H1 (cell line): ENCODE results near the gene MRGPRX2. TPM values are rescaled to one million over a fixed set of nuclear protein-coding genes. Genes with fewer than 3 reads are reported as not detected.

Experiments
- CHD2 ChIP-seq: IDR thresholded peaks from 2 replicates; pipeline ENCODE4 v1.6.1; 2012; ENCODE audit warnings: low read length, improper control_type of control experiment
- EGR1 ChIP-seq: IDR thresholded peaks from 2 replicates; pipeline ENCODE4 v1.6.1; 2011; ENCODE audit warnings: low read depth, low read length, borderline replicate concordance
- GTF2F1 ChIP-seq: IDR thresholded peaks from 2 replicates; pipeline ENCODE4 v1.6.1; 2012; ENCODE audit warnings: low read depth, low read length, improper control_type of control experiment, borderline replicate concordance
- POU5F1 ChIP-seq: IDR thresholded peaks from 2 replicates; pipeline ENCODE4 v1.6.1; 2011; ENCODE audit warnings: low read depth, mild to moderate bottlenecking, low read length, moderate library complexity
- polyA plus RNA-seq, 7 experiments: library from polyadenylated mRNA; depleted of rRNA in 3 of 7; stranded (reverse) in 5 of 7; unstranded in 2 of 7; fragments of >200 nt in 5 of 7; fragments of 200-250 nt in 2 of 7; gene quantifications; 1 replicate in 5 of 7; 2 replicates in 1 of 7; 4 replicates in 1 of 7; pipeline versions ENCODE4 v1.2.1 to v1.2.3, GENCODE V29; 2011 to 2013; ENCODE audit warnings: missing spikeins in 2 of 7, mixed read lengths in 2 of 7
- total RNA-seq: library from RNA; stranded (reverse); fragmentation: NEBNext Ultra II Directional; extraction: Animal tissue kit (Norgen Biotek cat#: 25700); gene quantifications from 2 replicates; pipeline ENCODE4 v1.2.1, GENCODE V29; 2021

Gene MRGPRX2
- total and polyA plus RNA-seq, 2 of the 8 experiments (the other 6 are each of a cell fraction or from before 2014, with no cell fraction given): not detected

DNA sequence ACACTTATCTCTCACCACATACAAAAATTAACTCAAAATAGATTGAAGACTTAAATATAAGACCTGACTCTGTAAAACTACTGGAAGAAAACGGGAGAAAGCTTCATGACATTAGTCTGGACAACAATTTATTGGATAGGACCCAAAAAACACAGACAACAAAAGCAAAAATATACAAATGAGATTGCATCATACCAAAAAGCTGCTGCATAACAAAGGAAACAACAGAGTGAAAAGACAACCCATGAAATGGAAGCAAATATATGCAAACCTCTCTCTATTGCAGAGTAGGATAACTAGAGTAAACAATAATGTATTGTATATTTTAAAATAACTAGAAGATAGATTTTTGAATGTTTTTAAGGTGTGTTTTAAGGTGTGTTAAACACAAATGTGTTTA is 11.2 kb downstream of the MRGPRX2 start (continued):
- TF ChIP-seq GTF2F1 (no peak), CHD2 (no peak), EGR1 (no peak), POU5F1 (0 out of 2 replicates have a peak, but pooled peaks have one; percentile 18)
